Neuronal stem cell (in vitro differentiated cells): ENCODE results near the gene DRAP1.

ENCODE experiments used
- DNase-seq: peaks from one replicate; pipeline ENCODE4 v3.0.0-alpha.2; 2013; ENCODE audit warnings: low spot score
- H2AFZ ChIP-seq: one replicate; pipeline ENCODE4 v1.6.1; 2013; ENCODE audit warnings: mild to moderate bottlenecking, low read length, inconsistent platforms
- H2AK5ac ChIP-seq: 2 replicates; pipeline ENCODE4 v1.6.1; 2013; ENCODE audit warnings: low read depth, mild to moderate bottlenecking, inconsistent platforms, low read length, moderate library complexity, mixed read lengths
- H2BK120ac ChIP-seq: 2 replicates; pipeline ENCODE4 v1.6.1; 2013; ENCODE audit warnings: low read depth, mild to moderate bottlenecking, inconsistent platforms, low read length, moderate library complexity, mixed read lengths
- H2BK12ac ChIP-seq: one replicate; pipeline ENCODE4 v1.6.1; 2013; ENCODE audit warnings: low read length, inconsistent platforms
- H2BK15ac ChIP-seq: 2 replicates; pipeline ENCODE4 v1.6.1; 2013; ENCODE audit warnings: mild to moderate bottlenecking, low read length, inconsistent platforms, mixed read lengths
- H2BK5ac ChIP-seq: one replicate; pipeline ENCODE4 v1.6.1; 2013; ENCODE audit warnings: inconsistent platforms, mild to moderate bottlenecking, low read length, moderate library complexity
- H3K14ac ChIP-seq: one replicate; pipeline ENCODE4 v1.6.1; 2013; ENCODE audit warnings: low read length, inconsistent platforms
- H3K18ac ChIP-seq: 2 replicates; pipeline ENCODE4 v1.6.1; 2013; ENCODE audit warnings: low read length, inconsistent platforms
- H3K23ac ChIP-seq: 2 replicates; pipeline ENCODE4 v1.6.1; 2013; ENCODE audit warnings: low read depth, mild to moderate bottlenecking, mixed read lengths, low read length, inconsistent platforms; ENCODE audit not compliant: poor library complexity
- H3K27ac ChIP-seq: replicated peaks from 3 replicates; pipeline ENCODE4 v1.5.1; 2013; ENCODE audit warnings: low read length, inconsistent platforms
- H3K27me3 ChIP-seq, 3 experiments: 2 replicates each; pipeline ENCODE4 v1.6.1; 2013; ENCODE audit warnings: low read length in 3 of 3, mild to moderate bottlenecking in 2 of 3, inconsistent platforms in 1 of 3, low read depth in 1 of 3, mixed read lengths in 1 of 3, moderate library complexity in 1 of 3; ENCODE audit not compliant: control insufficient read depth in 3 of 3, insufficient read depth in 3 of 3
- H3K36me3 ChIP-seq, 2 donors: replicated peaks in 1 of 2; 2 replicates each; pipeline ENCODE4 v1.6.1; 2013; ENCODE audit warnings: low read length in 2 of 2; ENCODE audit not compliant: control insufficient read depth in 2 of 2, insufficient read depth in 2 of 2
- H3K4ac ChIP-seq: 2 replicates; pipeline ENCODE4 v1.6.1; 2013; ENCODE audit warnings: inconsistent platforms, mild to moderate bottlenecking, low read length, moderate library complexity
- H3K4me1 ChIP-seq, 2 donors: 1 replicate in 1 of 2; 2 replicates in 1 of 2; pipeline ENCODE4 v1.6.1; 2013; ENCODE audit warnings: low read length in 2 of 2, low read depth in 1 of 2; ENCODE audit not compliant: control insufficient read depth in 2 of 2, insufficient read depth in 1 of 2
- H3K4me2 ChIP-seq: one replicate; pipeline ENCODE4 v1.6.1; 2013; ENCODE audit warnings: mild to moderate bottlenecking, low read length, inconsistent platforms; ENCODE audit not compliant: insufficient read depth, poor library complexity, severe bottlenecking
- H3K4me3 ChIP-seq, 2 donors: 2 replicates each; pipeline ENCODE4 v1.5.1; 2013; ENCODE audit warnings: low read length in 2 of 2, mild to moderate bottlenecking in 2 of 2, inconsistent platforms in 1 of 2, moderate library complexity in 1 of 2
- H3K79me1 ChIP-seq: one replicate; pipeline ENCODE4 v1.6.1; 2013; ENCODE audit warnings: low read depth, mild to moderate bottlenecking, inconsistent platforms, low read length, moderate library complexity
- H3K9ac ChIP-seq: one replicate; pipeline ENCODE4 v1.6.1; 2013; ENCODE audit warnings: mild to moderate bottlenecking, low read depth, low read length, inconsistent platforms; ENCODE audit not compliant: poor library complexity
- H3K9me3 ChIP-seq, 2 donors: replicated peaks in 1 of 2; 2 replicates each; pipeline versions ENCODE3 to v1.6.1; 2013; ENCODE audit warnings: low read length in 2 of 2, mild to moderate bottlenecking in 2 of 2, inconsistent platforms in 1 of 2, low read depth in 1 of 2, mixed read lengths in 1 of 2, moderate library complexity in 1 of 2; ENCODE audit not compliant: control insufficient read depth in 2 of 2, insufficient read depth in 1 of 2
- H4K8ac ChIP-seq: one replicate; pipeline ENCODE4 v1.6.1; 2013; ENCODE audit warnings: low read depth, mild to moderate bottlenecking, inconsistent platforms, low read length, moderate library complexity
- H4K91ac ChIP-seq: one replicate; pipeline ENCODE4 v1.6.1; 2013; ENCODE audit warnings: low read length, low read depth, mild to moderate bottlenecking, inconsistent platforms; ENCODE audit not compliant: poor library complexity
- WGBS, 2 donors: extraction: QIAGEN DNeasy Blood & Tissue Kit; methylation state at CpG; one replicate each; pipeline ENCODE4 v1.1.7; 2013; ENCODE audit warnings: missing lambda C conversion rate in 2 of 2, mixed read lengths in 1 of 2; ENCODE audit not compliant: insufficient read length in 2 of 2, insufficient replicate concordance in 1 of 2; ENCODE audit errors: extremely low coverage in 2 of 2; 5-methylcytosine and 5-hydroxymethylcytosine counted together

Gene DRAP1

GRCh38 chr11:65898656-65899355 is 20.4 kb upstream of the DRAP1 start:
- Histone ChIP-seq H3K27me3 (peaks cover 20 to 53% (median 21%) of the 10 kb centered on the region in 3 experiments), H3K27ac (no peak overlapping the region)
- no peak for DNase-seq

GRCh38 chr11:65899356-65900124 is 19.7 kb upstream of the DRAP1 start:
- H2BK5ac ChIP-seq: no peak overlapping the region
- no peak overlapping the region for H3K4ac ChIP-seq
- H3K4me2 ChIP-seq: peak overlapping the region; percentile 97
- H3K79me1 ChIP-seq: no peaks in the 10 kb centered on the region
- H3K27me3 ChIP-seq: peaks cover 20 to 53% (median 21%) of the 10 kb centered on the region in 3 experiments
- H3K36me3 ChIP-seq: no peaks in the 10 kb centered on the region
- H3K9me3 ChIP-seq: peaks cover 0 to 2% of the 10 kb centered on the region in 2 donors
- peak overlapping the region; percentile 88 for H2AK5ac ChIP-seq
- no peak overlapping the region for H4K8ac ChIP-seq
- no peak for DNase-seq
- peak overlapping the region; percentile 96 for H3K23ac ChIP-seq
- peak overlapping the region; percentile 74 for H2BK120ac ChIP-seq
- peak overlapping the region; percentile 94 for H2AFZ ChIP-seq
- no peak overlapping the region for H3K27ac ChIP-seq
- H3K18ac ChIP-seq: peak overlapping the region; percentile 78
- no peak overlapping the region for H4K91ac ChIP-seq
- H3K4me3 ChIP-seq: peak overlapping the region; percentile 53 to 70
- WGBS, 2 donors: no CpG with 5 or more reads among the region's 78 CpGs
- peak overlapping the region; percentile 63 for H3K9ac ChIP-seq
- H3K14ac ChIP-seq: peak overlapping the region; percentile 97
- peak overlapping the region; percentile 32 for H2BK15ac ChIP-seq
- peaks cover 11 to 12% of the 10 kb centered on the region in 2 donors for H3K4me1 ChIP-seq
- peak overlapping the region; percentile 16 for H2BK12ac ChIP-seq

More at GRCh38 chr11:65898656-65899355, 20.4 kb upstream of the DRAP1 start:
- peaks cover 0 to 2% of the 10 kb centered on the region in 2 donors for H3K9me3 ChIP-seq
- H3K4me1 ChIP-seq: peaks cover 11 to 12% of the 10 kb centered on the region in 2 donors
- H3K36me3 ChIP-seq: no peaks in the 10 kb centered on the region
- no peak overlapping the region for H3K9ac ChIP-seq
- no peak overlapping the region for H4K8ac ChIP-seq
- H3K18ac ChIP-seq: peak overlapping the region; percentile 78
- peak overlapping the region; percentile 94 for H2AFZ ChIP-seq
- no peak overlapping the region for H2BK120ac ChIP-seq
- no peak overlapping the region for H3K4me2 ChIP-seq
- no peak overlapping the region for H2BK15ac ChIP-seq
- no peak overlapping the region for H3K14ac ChIP-seq
- no peak overlapping the region for H2BK5ac ChIP-seq
- no CpG with 5 or more reads among the region's 28 CpGs for WGBS, 2 donors
- H3K23ac ChIP-seq: peak overlapping the region; percentile 96
- H3K4me3 ChIP-seq: peak overlapping the region in 1 of 2 donors; percentile 53
- no peak overlapping the region for H2BK12ac ChIP-seq
- H2AK5ac ChIP-seq: peak overlapping the region; percentile 88
- H3K4ac ChIP-seq: no peak overlapping the region
- no peak overlapping the region for H4K91ac ChIP-seq
- no peaks in the 10 kb centered on the region for H3K79me1 ChIP-seq

DNA sequence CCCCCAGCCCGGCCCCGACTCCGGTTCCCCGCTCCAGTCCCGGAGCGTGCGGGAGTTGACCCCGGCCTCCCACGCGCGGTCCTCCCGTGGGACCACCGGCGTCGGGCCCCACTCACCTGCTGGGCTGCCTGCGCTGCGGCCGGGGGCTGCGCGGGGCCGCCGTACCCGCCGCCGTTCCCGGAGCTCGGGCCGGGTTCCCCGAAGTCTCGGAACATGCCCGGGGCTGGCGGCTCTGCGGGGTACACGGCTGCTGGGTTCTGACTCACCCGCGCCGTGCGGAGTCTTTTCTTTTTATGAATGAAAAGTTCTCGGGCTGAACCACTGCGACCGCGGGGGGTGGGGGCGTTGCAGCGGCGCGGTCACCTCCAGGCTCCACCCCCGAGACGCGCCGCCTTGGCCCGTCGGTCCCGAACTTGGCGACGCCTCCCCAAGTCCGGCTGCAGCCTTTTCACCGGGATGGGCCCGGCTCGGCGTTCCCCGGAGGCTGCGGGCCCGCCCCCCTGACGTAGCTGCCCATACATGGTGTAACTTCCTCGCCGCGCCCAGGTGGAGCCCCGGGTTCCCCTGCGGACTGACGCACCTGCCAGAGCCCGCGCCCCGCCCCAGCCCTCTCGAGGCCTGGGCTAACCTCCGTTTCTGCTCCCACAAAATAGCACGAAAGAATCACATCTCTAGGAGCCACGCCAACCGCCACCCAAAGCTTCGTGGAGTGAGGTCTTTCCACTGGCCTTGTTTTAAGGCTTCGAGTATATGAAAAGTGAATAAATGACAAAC is 18.9 kb upstream of the DRAP1 start, which contains the start of gene FOSL1:
Gene FOSL1, minus strand, starts transcription at position 264 of the 774 bp plus-strand sequence. Its CDS starts 49 bp downstream, at position 215.
- Histone ChIP-seq H3K4ac (no peak within 1 kb of the TSS), H3K36me3 (no peaks in the 10 kb centered on the region), H3K14ac (peak within 1 kb of the TSS; percentile 97), H4K91ac (no peak within 1 kb of the TSS), H3K27me3 (peaks cover 20 to 53% (median 21%) of the 10 kb centered on the region in 3 experiments), H2BK12ac (peak within 1 kb of the TSS; percentile 16), H2BK15ac (peak within 1 kb of the TSS; percentile 32), H3K4me1 (peaks cover 11 to 12% of the 10 kb centered on the region in 2 donors), H3K79me1 (no peaks in the 10 kb centered on the region), H2BK120ac (peak within 1 kb of the TSS; percentile 74), H3K23ac (peak within 1 kb of the TSS; percentile 96), H2AFZ (peak within 1 kb of the TSS; percentile 94), H3K9me3 (peaks cover 0 to 2% of the 10 kb centered on the region in 2 donors), H4K8ac (no peak within 1 kb of the TSS), H3K9ac (peak within 1 kb of the TSS; percentile 63), H2AK5ac (peak within 1 kb of the TSS; percentile 88), H2BK5ac (no peak within 1 kb of the TSS), H3K4me3 (peak within 1 kb of the TSS; percentile 53 to 70), H3K27ac (no peak within 1 kb of the TSS), H3K4me2 (peak within 1 kb of the TSS; percentile 97), H3K18ac (peak within 1 kb of the TSS; percentile 78)
- no CpG with 5 or more reads among the region's 80 CpGs for WGBS, 2 donors
- no peak for DNase-seq
